SU-DHL-6 (cell line): ENCODE data around the gene SYNPR.

Source experiments
- H2AFZ ChIP-seq: fragments of 200-600 bp; sonication (generic); 2 replicates; pipeline ENCODE4 v1.6.1; 2014; ENCODE audit warnings: low read depth, mild to moderate bottlenecking, moderate library complexity, mixed read lengths, antibody characterized with exemption, low read length; ENCODE audit not compliant: severe bottlenecking
- H3F3A ChIP-seq: fragments of 200-600 bp; shearing (Covaris generic); 2 replicates; pipeline ENCODE4 v1.6.0; 2016; ENCODE audit warnings: antibody characterized with exemption, mild to moderate bottlenecking; ENCODE audit not compliant: insufficient read depth
- H3K27ac ChIP-seq: fragments of 200-600 bp; sonication (generic); 2 replicates; pipeline ENCODE4 v1.5.1; 2016; ENCODE audit warnings: low read depth, mild to moderate bottlenecking, low read length, moderate library complexity, mixed read lengths
- H3K27me3 ChIP-seq: fragments of 200-600 bp; sonication (generic), shearing (Covaris generic); 2 replicates; pipeline ENCODE4 v1.6.0; 2014; ENCODE audit warnings: mild to moderate bottlenecking, low read length
- H3K36me3 ChIP-seq: fragments of 200-600 bp; sonication (generic); 2 replicates; pipeline ENCODE4 v1.6.1; 2014; ENCODE audit warnings: mild to moderate bottlenecking, low read length, mixed read lengths
- H3K4me2 ChIP-seq: fragments of 300-600, 200-600 bp; shearing (Covaris generic), sonication (generic); 2 replicates; pipeline ENCODE4 v1.6.0; 2014; ENCODE audit warnings: low read length, low read depth, mild to moderate bottlenecking; ENCODE audit not compliant: poor library complexity, severe bottlenecking
- H3K4me3 ChIP-seq: fragments of 200-600 bp; sonication (generic); 2 replicates; pipeline ENCODE4 v1.5.1; 2014; ENCODE audit warnings: antibody characterized with exemption, low read length, mild to moderate bottlenecking, mixed read lengths; ENCODE audit not compliant: insufficient read depth, poor library complexity, severe bottlenecking
- H3K79me2 ChIP-seq: fragments of 200-600 bp; sonication (generic); 2 replicates; pipeline ENCODE4 v1.6.1; 2014; ENCODE audit warnings: mild to moderate bottlenecking, low read length, moderate library complexity; ENCODE audit not compliant: insufficient read depth
- H3K9ac ChIP-seq: fragments of 200-600 bp; sonication (generic); 2 replicates; pipeline ENCODE4 v1.7.0; 2014; ENCODE audit warnings: mild to moderate bottlenecking, low read length
- H3K9me2 ChIP-seq: fragments of 200-600 bp; sonication (generic); replicated peaks from 2 replicates; pipeline ENCODE4 v1.6.1; 2014; ENCODE audit warnings: low read length; ENCODE audit not compliant: insufficient read depth
- H3K9me3 ChIP-seq: fragments of 200-600 bp; sonication (generic); 2 replicates; pipeline ENCODE4 v1.6.1; 2014; ENCODE audit warnings: low read length, mixed read lengths; ENCODE audit not compliant: insufficient read depth
- H4K20me1 ChIP-seq: fragments of 200-600 bp; sonication (generic); 2 replicates; pipeline ENCODE4 v1.6.1; 2014; ENCODE audit warnings: low read depth, mild to moderate bottlenecking, antibody characterized with exemption, low read length, moderate library complexity, mixed read lengths
- CTCF ChIP-seq: fragments of 200-600 bp; sonication (generic); IDR thresholded peaks from one replicate; pipeline ENCODE4 v1.5.1; 2017; ENCODE audit warnings: antibody characterized with exemption, mild to moderate bottlenecking, low read length, moderate library complexity; ENCODE audit not compliant: insufficient read depth, poor library complexity, severe bottlenecking
- EZH2phosphoT487 ChIP-seq: fragments of 200-600 bp; sonication (generic), shearing (Covaris generic); conservative IDR thresholded peaks from 2 replicates; pipeline ENCODE4 v1.6.1; 2018; ENCODE audit warnings: mild to moderate bottlenecking, antibody characterized with exemption, low read length, moderate library complexity, mixed read lengths

The SYNPR gene

DNA sequence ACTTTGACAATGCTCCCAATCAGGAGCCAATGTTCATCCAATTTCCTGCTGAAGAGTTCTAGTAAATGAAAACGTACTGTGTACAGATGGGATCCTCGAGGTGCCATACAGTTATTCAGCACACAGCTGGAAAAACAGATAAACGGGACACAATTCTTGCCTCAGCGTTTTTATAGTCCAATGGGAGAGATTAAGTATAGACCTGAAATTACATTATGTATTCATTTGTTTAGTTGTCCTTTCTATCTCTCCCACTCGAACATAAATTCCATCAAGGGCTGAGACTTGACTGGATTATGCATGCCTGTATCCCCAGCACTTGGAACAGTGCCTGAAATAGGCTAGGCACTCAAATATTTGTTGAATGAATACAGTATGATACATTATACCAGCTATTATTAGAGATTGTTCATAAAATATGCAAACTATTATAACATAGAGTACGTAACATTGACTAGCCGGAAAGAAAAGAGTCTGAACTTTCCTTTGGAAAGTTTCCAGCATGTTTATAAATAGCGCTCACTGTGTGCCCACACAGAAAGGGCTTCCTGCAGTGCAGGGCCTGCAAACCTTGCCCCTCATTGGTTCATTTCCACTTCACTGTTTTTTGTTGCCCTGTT, 346.9 kb downstream of the SYNPR start:
- H3K27me3 ChIP-seq: no peaks in the 10 kb centered on the region
- no peaks in the 10 kb centered on the region for H3K9me3 ChIP-seq
- no peak overlapping the region for H2AFZ ChIP-seq
- H3K9me2 ChIP-seq: no peaks in the 10 kb centered on the region
- no peaks in the 10 kb centered on the region for H3K36me3 ChIP-seq
- no peak overlapping the region for H3K9ac ChIP-seq
- no peaks in the 10 kb centered on the region for H3K79me2 ChIP-seq
- no peaks in the 10 kb centered on the region for H3F3A ChIP-seq
- H4K20me1 ChIP-seq: no peaks in the 10 kb centered on the region
- H3K4me2 ChIP-seq: no peak overlapping the region
- H3K4me3 ChIP-seq: no peak overlapping the region
- TF ChIP-seq CTCF (no peak), EZH2phosphoT487 (no peak)
- H3K27ac ChIP-seq: no peak overlapping the region

GRCh38 chr3:63631670-63632069, 353.6 kb downstream of the SYNPR start:
- Histone ChIP-seq H3K4me2 (no peak overlapping the region), H3K36me3 (no peaks in the 10 kb centered on the region), H3F3A (no peaks in the 10 kb centered on the region), H3K4me3 (no peak overlapping the region), H3K9me2 (no peaks in the 10 kb centered on the region), H3K27ac (no peak overlapping the region), H3K79me2 (no peaks in the 10 kb centered on the region), H3K27me3 (no peaks in the 10 kb centered on the region), H3K9me3 (no peaks in the 10 kb centered on the region), H2AFZ (no peak overlapping the region), H4K20me1 (no peaks in the 10 kb centered on the region), H3K9ac (no peak overlapping the region)
- TF ChIP-seq EZH2phosphoT487 (no peak), CTCF (no peak)

DNA sequence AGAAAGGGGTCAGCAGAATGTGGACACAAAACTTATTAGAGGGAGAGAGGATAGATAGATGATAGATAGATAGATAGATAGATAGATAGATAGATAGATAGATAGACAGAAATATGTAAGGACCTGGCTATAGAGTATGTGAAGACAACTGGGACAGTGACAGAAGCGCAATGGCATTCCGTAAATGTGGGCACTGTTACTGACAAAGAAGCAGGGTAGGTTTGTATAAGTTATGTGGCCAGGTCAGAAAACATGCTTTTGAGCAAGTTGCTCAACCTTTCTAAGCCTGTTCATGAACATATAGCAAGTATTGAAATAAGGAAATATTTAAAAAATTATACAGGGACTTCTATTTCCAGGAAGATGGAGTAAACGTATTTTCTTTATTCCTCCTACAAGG, 357.1 kb downstream of the SYNPR start:
- no peaks in the 10 kb centered on the region for H3K79me2 ChIP-seq
- H3K27ac ChIP-seq: no peak overlapping the region
- no peaks in the 10 kb centered on the region for H4K20me1 ChIP-seq
- H3F3A ChIP-seq: no peaks in the 10 kb centered on the region
- no peak overlapping the region for H2AFZ ChIP-seq
- H3K36me3 ChIP-seq: no peaks in the 10 kb centered on the region
- no peaks in the 10 kb centered on the region for H3K27me3 ChIP-seq
- H3K4me2 ChIP-seq: no peak overlapping the region
- no peaks in the 10 kb centered on the region for H3K9me3 ChIP-seq
- H3K9ac ChIP-seq: no peak overlapping the region
- no peaks in the 10 kb centered on the region for H3K9me2 ChIP-seq
- TF ChIP-seq EZH2phosphoT487: no peak
- no peak for TF ChIP-seq CTCF
- H3K4me3 ChIP-seq: no peak overlapping the region
